GM12872 (cell line): Measurements from ENCODE around the gene PLA2G2D.

ENCODE experiments used
- CTCF ChIP-seq: IDR thresholded peaks from 3 replicates; pipeline ENCODE4 v1.5.1; 2011; ENCODE audit warnings: low read depth, mild to moderate bottlenecking, low read length, moderate library complexity; ENCODE audit not compliant: insufficient read depth

PLA2G2D gene

GRCh38 chr1:20090119-20090518 lies 29.2 kb downstream of the PLA2G2D start:
- no peak for TF ChIP-seq CTCF

GRCh38 chr1:20089328-20090077 lies 29.8 kb downstream of the PLA2G2D start:
- no peak for TF ChIP-seq CTCF

GRCh38 chr1:20087668-20088067 lies 31.7 kb downstream of the PLA2G2D start:
- TF ChIP-seq CTCF, result peak; percentile 73

GRCh38 chr1:20086800-20087199 lies 32.5 kb downstream of the PLA2G2D start:
- TF ChIP-seq CTCF, result no peak

- no peak for TF ChIP-seq CTCF
These were observed 36.0 kb downstream of the PLA2G2D start for GRCh38 chr1:20083178-20083944.

GRCh38 chr1:20082772-20083171 lies 36.6 kb downstream of the PLA2G2D start:
- no peak for TF ChIP-seq CTCF

GRCh38 chr1:20081353-20081810 lies 38.0 kb downstream of the PLA2G2D start:
- no peak for TF ChIP-seq CTCF
